Fibroblast of mammary gland (primary cell): ENCODE measurements around the gene ZFYVE28.

ENCODE experiments used
- DNase-seq: peaks from one replicate; pipeline ENCODE4 v3.0.0-alpha.2; 2010; ENCODE audit warnings: low read depth
- H3K4me3 ChIP-seq: 2 replicates; pipeline ENCODE4 v1.5.1; 2011; ENCODE audit warnings: low read depth, mild to moderate bottlenecking, low read length, moderate library complexity; ENCODE audit not compliant: control insufficient read depth
- CTCF ChIP-seq: conservative IDR thresholded peaks from 2 replicates; pipeline ENCODE4 v1.5.1; 2011; ENCODE audit warnings: low read depth, low read length, inconsistent platforms; ENCODE audit not compliant: control insufficient read depth, insufficient read depth

The ZFYVE28 gene

GRCh38 chr4:2274320-2275043 lies 144.0 kb downstream of the ZFYVE28 start:
- no peak for TF ChIP-seq CTCF
- H3K4me3 ChIP-seq: no peak overlapping the region
- DNase-seq: no peak

GRCh38 chr4:2273657-2274319 lies 144.7 kb downstream of the ZFYVE28 start:
- TF ChIP-seq CTCF: no peak
- DNase-seq: no peak
- H3K4me3 ChIP-seq: no peak overlapping the region

GRCh38 chr4:2273221-2273620 lies 145.2 kb downstream of the ZFYVE28 start:
- no peak for TF ChIP-seq CTCF
- no peak overlapping the region for H3K4me3 ChIP-seq
- DNase-seq: no peak

GRCh38 chr4:2272828-2273120 lies 145.7 kb downstream of the ZFYVE28 start:
- H3K4me3 ChIP-seq: no peak overlapping the region
- no peak for TF ChIP-seq CTCF

GRCh38 chr4:2272026-2272827 lies 146.2 kb downstream of the ZFYVE28 start:
- no peak for TF ChIP-seq CTCF
- no peak overlapping the region for H3K4me3 ChIP-seq
- DNase-seq: no peak

More at GRCh38 chr4:2272828-2273120, 145.7 kb downstream of the ZFYVE28 start:
- no peak for DNase-seq

- DNase-seq: no peak
Observed at GRCh38 chr4:2271279-2272025, 147.0 kb downstream of the ZFYVE28 start.

More at GRCh38 chr4:2271279-2272025, 147.0 kb downstream of the ZFYVE28 start:
- TF ChIP-seq CTCF: no peak
- H3K4me3 ChIP-seq: no peak overlapping the region
